Stimulated activated CD4-positive, alpha-beta T cell treated with anti-CD3 and anti-CD28 coated beads, Interleukin-12 subunit alpha, Interleukin-12 subunit beta, amount 100 ng/mL, for 24 hours (primary cell): ENCODE measurements around the gene CT45A7.
"Not testable (repeated sequence)": the region's sequence is repeated elsewhere in the genome, so short reads cannot be mapped to it uniquely, and the experiment has no call there.

Experiments
- DNase-seq, 2 experiments: peaks; one replicate each; pipeline ENCODE4 v3.0.0-alpha.2; 2020; ENCODE audit warnings: low read depth in 2 of 2

Gene CT45A7, protein sequence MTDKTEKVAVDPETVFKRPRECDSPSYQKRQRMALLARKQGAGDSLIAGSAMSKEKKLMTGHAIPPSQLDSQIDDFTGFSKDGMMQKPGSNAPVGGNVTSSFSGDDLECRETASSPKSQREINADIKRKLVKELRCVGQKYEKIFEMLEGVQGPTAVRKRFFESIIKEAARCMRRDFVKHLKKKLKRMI

DNA sequence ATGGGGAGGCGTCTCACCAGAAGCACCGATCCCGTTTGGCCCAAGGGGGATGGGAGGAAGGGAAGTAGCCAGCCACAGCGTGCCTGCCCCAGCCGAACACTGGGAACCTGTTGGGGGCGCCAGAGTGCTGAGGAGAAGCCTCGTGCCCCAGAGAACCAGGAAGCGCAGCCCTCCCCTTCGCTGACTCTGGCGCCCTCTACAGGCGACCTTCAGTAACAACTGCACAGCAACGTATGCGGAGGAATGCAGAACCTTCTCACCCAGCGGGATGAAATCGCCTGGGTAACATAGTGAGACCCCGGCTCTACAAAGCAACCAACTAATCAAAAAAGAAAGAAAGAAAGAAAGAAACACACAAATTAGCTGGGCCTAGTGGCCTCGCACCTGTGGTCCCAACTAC is at the start of gene CT45A7:
Gene CT45A7, minus strand, starts transcription at position 101 of the 400 bp plus-strand sequence. CDS start 3,747 bp downstream, outside the sequence.
- DNase-seq = not testable (repeated sequence)

DNA sequence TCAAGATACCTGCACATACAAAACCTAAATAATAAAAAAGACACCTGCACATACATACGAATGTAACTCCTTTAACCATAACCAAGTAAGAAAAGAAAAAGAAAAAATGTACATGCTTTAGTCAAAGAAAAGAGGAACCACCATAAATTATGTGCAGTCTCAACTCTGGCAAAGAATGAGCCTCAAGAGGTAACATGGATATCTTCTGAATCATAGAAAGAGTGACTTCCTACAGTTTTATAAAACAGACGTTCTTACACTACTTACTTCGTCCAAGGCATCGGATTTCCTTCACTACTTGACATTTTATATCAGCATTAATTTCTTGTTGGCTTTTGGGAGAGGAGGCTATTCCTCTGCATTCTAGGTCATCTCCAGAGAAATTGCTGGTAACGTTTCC is 45.7 kb upstream of the CT45A7 start:
- DNase-seq = not testable (repeated sequence)

DNA sequence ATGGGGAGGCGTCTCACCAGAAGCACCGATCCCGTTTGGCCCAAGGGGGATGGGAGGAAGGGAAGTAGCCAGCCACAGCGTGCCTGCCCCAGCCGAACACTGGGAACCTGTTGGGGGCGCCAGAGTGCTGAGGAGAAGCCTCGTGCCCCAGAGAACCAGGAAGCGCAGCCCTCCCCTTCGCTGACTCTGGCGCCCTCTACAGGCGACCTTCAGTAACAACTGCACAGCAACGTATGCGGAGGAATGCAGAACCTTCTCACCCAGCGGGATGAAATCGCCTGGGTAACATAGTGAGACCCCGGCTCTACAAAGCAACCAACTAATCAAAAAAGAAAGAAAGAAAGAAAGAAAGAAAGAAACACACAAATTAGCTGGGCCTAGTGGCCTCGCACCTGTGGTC is 34.6 kb upstream of the CT45A7 start, which contains the start of gene CT45A9:
Gene CT45A9, minus strand, starts transcription at position 101 of the 400 bp plus-strand sequence. CDS start 3,751 bp downstream, outside the sequence.
- not testable (repeated sequence) for DNase-seq

DNA sequence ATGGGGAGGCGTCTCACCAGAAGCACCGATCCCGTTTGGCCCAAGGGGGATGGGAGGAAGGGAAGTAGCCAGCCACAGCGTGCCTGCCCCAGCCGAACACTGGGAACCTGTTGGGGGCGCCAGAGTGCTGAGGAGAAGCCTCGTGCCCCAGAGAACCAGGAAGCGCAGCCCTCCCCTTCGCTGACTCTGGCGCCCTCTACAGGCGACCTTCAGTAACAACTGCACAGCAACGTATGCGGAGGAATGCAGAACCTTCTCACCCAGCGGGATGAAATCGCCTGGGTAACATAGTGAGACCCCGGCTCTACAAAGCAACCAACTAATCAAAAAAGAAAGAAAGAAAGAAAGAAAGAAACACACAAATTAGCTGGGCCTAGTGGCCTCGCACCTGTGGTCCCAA is 17.4 kb upstream of the CT45A7 start, which contains the start of gene CT45A8:
Gene CT45A8, minus strand, starts transcription at position 101 of the 400 bp plus-strand sequence. CDS start 3,755 bp downstream, outside the sequence.
- not testable (repeated sequence) for DNase-seq

DNA sequence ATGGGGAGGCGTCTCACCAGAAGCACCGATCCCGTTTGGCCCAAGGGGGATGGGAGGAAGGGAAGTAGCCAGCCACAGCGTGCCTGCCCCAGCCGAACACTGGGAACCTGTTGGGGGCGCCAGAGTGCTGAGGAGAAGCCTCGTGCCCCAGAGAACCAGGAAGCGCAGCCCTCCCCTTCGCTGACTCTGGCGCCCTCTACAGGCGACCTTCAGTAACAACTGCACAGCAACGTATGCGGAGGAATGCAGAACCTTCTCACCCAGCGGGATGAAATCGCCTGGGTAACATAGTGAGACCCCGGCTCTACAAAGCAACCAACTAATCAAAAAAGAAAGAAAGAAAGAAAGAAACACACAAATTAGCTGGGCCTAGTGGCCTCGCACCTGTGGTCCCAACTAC is 17.2 kb downstream of the CT45A7 start, which contains the start of gene CT45A2:
Gene CT45A2, minus strand, starts transcription at position 101 of the 400 bp plus-strand sequence. CDS start 3,747 bp downstream, outside the sequence.
- DNase-seq = not testable (repeated sequence)

DNA sequence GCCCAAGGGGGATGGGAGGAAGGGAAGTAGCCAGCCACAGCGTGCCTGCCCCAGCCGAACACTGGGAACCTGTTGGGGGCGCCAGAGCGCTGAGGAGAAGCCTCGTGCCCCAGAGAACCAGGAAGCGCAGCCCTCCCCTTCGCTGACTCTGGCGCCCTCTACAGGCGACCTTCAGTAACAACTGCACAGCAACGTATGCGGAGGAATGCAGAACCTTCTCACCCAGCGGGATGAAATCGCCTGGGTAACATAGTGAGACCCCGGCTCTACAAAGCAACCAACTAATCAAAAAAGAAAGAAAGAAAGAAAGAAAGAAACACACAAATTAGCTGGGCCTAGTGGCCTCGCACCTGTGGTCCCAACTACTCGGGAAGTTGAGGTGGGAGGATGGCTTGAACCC is 34.4 kb downstream of the CT45A7 start, which contains the start of gene CT45A6:
Gene CT45A6, minus strand, starts transcription at position 101 of the 400 bp plus-strand sequence. CDS start 3,794 bp downstream, outside the sequence.
- not testable (repeated sequence) for DNase-seq

DNA sequence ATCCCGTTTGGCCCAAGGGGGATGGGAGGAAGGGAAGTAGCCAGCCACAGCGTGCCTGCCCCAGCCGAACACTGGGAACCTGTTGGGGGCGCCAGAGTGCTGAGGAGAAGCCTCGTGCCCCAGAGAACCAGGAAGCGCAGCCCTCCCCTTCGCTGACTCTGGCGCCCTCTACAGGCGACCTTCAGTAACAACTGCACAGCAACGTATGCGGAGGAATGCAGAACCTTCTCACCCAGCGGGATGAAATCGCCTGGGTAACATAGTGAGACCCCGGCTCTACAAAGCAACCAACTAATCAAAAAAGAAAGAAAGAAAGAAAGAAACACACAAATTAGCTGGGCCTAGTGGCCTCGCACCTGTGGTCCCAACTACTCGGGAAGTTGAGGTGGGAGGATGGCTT is 51.7 kb downstream of the CT45A7 start, which contains the start of gene CT45A5:
Gene CT45A5, minus strand, starts transcription at position 101 of the 400 bp plus-strand sequence. CDS start 3,774 bp downstream, outside the sequence.
- not testable (repeated sequence) for DNase-seq
